Cerebellar cortex (tissue), 1 donor: Measurements from ENCODE around the gene RMC1.
"Not testable (repeated sequence)": the region's sequence is repeated elsewhere in the genome, so short reads cannot be mapped to it uniquely, and the experiment has no call there.

Source experiments
- DNase-seq: peaks from one replicate; pipeline ENCODE4 v3.0.0-alpha.2; 2015; ENCODE audit warnings: low spot score

Gene RMC1

GRCh38 chr18:23532848-23533247 lies 29.5 kb downstream of the RMC1 start:
- peak; percentile 11 for DNase-seq

- no peak for DNase-seq
Observed at GRCh38 chr18:23534276-23534675, 31.0 kb downstream of the RMC1 start.

- DNase-seq, result no peak
Observed at GRCh38 chr18:23536204-23536603, 32.9 kb downstream of the RMC1 start.

- DNase-seq, result no peak
Observed at GRCh38 chr18:23537274-23537673, 34.0 kb downstream of the RMC1 start.

- DNase-seq, result no peak
Observed at GRCh38 chr18:23538001-23538400, 34.7 kb downstream of the RMC1 start.

GRCh38 chr18:23538870-23539269 lies 35.6 kb downstream of the RMC1 start:
- no peak for DNase-seq

GRCh38 chr18:23539296-23539695 lies 36.0 kb downstream of the RMC1 start:
- DNase-seq, result no peak

GRCh38 chr18:23539911-23540525 lies 36.7 kb downstream of the RMC1 start:
- DNase-seq, result no peak

- DNase-seq, result no peak
Observed at GRCh38 chr18:23540867-23541266, 37.6 kb downstream of the RMC1 start.

- no peak for DNase-seq
Observed at GRCh38 chr18:23541349-23542093, 38.2 kb downstream of the RMC1 start.

GRCh38 chr18:23542461-23542860 lies 39.1 kb downstream of the RMC1 start:
- DNase-seq, result no peak

- no peak for DNase-seq
Observed at GRCh38 chr18:23545247-23545789, 42.0 kb downstream of the RMC1 start.

- DNase-seq, result no peak
Observed at GRCh38 chr18:23547306-23547705, 44.0 kb downstream of the RMC1 start.

- DNase-seq, result no peak
Observed at GRCh38 chr18:23547846-23548245, 44.5 kb downstream of the RMC1 start.

- no peak for DNase-seq
Observed at GRCh38 chr18:23548275-23548674, 45.0 kb downstream of the RMC1 start.

- DNase-seq, result no peak
Observed at GRCh38 chr18:23548719-23549118, 45.4 kb downstream of the RMC1 start.

GRCh38 chr18:23550898-23551297 lies 47.6 kb downstream of the RMC1 start:
- no peak for DNase-seq

GRCh38 chr18:23551978-23552377 lies 48.7 kb downstream of the RMC1 start:
- DNase-seq, result no peak

- no peak for DNase-seq
Observed at GRCh38 chr18:23552505-23552904, 49.2 kb downstream of the RMC1 start.

- no peak for DNase-seq
Observed at GRCh38 chr18:23553887-23554286, 50.6 kb downstream of the RMC1 start.

- no peak for DNase-seq
Observed at GRCh38 chr18:23556145-23556780, 53.0 kb downstream of the RMC1 start.

- not testable (repeated sequence) for DNase-seq
Observed at GRCh38 chr18:23557511-23557910, 54.2 kb downstream of the RMC1 start.

- no peak for DNase-seq
Observed at GRCh38 chr18:23560186-23560585, 56.9 kb downstream of the RMC1 start.
